GM19351 (cell line): ENCODE results near the gene TBX6.
"Not testable (repeated sequence)": the region's sequence is repeated elsewhere in the genome, so short reads cannot be mapped to it uniquely, and the experiment has no call there.

Experiments used
- ATAC-seq: cut with Tn5 transposase; IDR thresholded peaks from one replicate; pipeline ENCODE4 v1.9.1; 2021; ENCODE audit warnings: mild to moderate bottlenecking, moderate library complexity; ENCODE audit not compliant: unreplicated experiment

Gene TBX6

DNA sequence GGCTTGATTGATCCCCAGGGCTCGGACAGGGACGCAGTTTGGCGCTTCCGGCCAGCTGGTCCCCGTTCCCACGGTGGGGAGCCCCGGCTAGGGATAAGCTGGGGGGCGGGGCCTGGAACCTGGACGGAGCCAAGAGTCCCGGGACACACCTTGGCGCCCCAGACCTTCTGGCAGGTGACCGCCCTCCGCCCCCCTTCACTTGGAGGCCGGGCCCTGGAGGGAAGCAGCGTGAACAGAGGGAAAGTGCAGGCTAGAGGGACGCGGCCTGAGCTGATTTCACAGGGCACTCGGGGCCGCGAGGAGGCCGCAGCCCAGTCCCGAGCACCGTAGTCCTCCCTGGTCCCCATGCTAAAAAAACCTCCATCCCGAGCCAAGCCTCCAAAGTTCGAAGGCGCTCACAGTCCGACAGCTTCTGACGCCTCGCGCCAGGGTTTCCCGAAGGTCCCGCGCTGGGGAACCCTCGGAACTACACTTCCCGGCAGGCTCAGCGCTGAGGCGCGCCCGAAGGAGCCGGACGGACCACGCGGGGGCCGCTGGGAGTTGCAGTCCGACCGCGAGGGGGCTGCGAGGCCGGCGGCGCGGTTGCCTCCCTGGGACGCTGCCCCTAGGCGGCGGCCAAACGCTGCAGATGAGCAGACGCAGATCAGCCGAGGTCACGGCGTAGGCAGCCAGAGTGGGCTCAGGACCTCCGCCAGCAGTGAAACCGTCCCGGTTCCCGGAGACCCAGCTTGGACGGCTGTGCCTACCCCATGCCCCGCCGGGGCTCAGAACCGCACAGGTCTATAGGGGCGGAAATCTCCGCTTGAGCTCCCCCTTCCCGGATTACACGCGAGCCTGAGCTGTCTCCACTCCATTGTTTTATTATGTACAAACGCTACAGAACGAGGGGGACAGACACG, at the start of gene TBX6:
Gene TBX6 (minus strand): TSS at position 451 of the 899 bp plus-strand sequence. CDS start 731 bp downstream, outside the sequence.
- ATAC-seq: peak; percentile 58

DNA sequence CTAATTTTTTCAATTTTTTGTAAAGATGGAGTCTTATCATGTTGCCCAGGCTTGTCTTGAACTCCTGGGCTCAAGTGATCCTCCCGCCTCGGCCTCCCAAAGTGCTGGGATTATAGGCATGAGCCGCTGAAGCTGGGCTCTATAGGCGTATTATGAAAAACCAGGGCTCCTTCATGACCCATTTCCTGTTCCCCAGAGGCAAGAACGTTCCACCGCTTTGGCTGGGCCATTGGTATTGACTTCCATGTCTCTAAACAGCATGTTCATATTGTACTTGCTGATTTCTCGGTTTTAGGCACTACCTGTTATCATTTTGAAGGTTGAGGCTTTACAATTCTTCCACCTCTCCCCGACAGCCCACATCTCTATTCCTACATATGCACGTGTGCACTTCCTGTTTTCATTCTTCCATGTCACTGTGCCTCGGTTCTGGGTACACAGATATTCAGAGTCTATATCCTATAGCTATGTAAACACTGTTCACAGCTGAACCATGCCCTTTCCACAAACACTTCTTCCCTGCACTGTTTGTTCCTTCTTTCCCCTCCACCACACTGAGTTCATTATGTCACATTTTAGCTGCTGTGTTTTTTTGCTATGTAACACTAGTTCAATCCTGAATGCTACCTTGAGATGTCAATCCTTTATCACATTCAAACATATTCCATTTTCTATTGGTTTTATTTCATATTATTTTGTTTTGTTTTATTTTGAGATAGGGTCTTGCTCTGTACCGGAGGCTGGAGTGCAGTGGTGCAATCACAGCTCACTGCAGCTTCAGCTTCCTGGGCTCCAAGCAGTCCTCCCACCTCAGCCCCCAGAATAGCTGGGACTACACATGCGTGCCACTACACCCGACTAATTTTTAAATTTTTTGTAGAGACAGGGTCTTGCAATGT, 48.1 kb upstream of the TBX6 start:
- ATAC-seq: no peak

DNA sequence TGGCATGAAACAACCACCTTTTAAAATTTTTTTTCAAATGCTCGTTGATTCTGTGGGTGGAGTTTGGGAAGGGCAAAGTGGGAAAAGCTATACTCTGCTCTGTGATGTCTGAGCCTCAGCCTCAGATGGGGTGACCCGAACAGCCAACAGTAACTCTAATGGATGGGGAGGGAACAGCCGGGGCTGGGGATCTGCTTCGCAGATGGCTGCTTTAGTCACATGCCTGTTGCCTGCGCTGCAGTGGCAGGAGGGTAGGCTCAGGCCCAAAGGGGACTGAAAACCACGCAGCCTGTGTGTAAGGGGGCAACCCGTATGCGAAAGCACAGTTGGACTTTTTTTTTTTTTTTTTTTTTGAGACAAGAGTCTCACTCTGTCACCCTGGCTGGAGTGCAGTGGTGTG, 46.2 kb upstream of the TBX6 start:
- ATAC-seq: no peak

- no peak for ATAC-seq
Measured at GRCh38 chr16:30136971-30137605, 45.4 kb upstream of the TBX6 start.

GRCh38 chr16:30132591-30132990, 40.9 kb upstream of the TBX6 start:
- no peak for ATAC-seq

DNA sequence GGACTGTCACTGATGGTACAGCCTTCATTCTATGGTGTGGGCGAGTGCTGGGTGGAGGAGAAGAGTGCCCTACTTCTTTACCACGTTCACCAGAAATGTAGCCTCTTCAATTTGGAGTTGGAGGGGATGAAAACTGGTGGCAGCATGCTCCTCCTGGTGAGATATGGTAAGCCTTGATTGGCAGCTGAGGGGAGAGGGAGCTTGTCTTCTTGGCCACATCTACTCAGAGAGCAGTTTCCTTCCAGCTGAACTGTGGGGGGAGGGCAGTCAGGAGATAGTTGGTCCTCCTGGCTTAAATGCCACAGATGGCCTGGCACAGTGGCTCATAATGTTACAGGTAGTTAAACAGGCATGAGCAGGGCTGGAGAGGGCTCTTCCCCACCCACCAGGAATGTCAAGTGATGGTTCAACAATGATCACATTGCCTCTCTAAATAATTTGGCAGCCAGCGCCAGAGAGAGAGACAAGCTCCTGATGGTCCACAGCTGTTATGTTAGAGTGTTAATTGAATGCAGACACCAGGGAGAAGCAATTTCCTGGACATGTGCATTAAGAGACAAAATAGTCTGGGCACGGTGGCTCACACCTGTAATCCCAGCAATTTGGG, 40.2 kb upstream of the TBX6 start:
- no peak for ATAC-seq

DNA sequence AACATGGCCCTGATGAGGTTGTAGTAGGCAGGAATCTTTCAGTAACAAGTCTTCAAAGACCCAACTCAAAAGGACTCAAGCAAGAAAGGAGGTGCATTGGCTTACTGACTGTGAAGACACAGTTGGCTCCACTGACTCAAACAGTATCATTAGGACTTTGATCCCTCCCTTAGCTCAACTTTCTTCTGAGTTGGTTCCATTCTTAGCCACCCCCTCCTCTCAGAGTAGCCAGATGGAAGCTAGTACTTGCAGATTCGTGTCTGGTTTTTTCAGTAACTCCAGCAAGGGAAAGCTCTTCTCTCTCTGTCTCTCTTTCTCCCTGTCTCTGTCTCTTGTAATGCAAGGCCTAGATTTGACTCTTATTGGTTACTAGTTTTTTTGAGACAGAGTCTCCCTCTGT, 36.3 kb upstream of the TBX6 start:
- ATAC-seq: no peak

- not testable (repeated sequence) for ATAC-seq
Measured at GRCh38 chr16:30125690-30126089, 34.0 kb upstream of the TBX6 start.

GRCh38 chr16:30124985-30125379, 33.3 kb upstream of the TBX6 start:
- ATAC-seq: no peak

GRCh38 chr16:30122604-30123160, 31.0 kb upstream of the TBX6 start:
- ATAC-seq: no peak

GRCh38 chr16:30121741-30122571, 30.2 kb upstream of the TBX6 start:
- no peak for ATAC-seq

DNA sequence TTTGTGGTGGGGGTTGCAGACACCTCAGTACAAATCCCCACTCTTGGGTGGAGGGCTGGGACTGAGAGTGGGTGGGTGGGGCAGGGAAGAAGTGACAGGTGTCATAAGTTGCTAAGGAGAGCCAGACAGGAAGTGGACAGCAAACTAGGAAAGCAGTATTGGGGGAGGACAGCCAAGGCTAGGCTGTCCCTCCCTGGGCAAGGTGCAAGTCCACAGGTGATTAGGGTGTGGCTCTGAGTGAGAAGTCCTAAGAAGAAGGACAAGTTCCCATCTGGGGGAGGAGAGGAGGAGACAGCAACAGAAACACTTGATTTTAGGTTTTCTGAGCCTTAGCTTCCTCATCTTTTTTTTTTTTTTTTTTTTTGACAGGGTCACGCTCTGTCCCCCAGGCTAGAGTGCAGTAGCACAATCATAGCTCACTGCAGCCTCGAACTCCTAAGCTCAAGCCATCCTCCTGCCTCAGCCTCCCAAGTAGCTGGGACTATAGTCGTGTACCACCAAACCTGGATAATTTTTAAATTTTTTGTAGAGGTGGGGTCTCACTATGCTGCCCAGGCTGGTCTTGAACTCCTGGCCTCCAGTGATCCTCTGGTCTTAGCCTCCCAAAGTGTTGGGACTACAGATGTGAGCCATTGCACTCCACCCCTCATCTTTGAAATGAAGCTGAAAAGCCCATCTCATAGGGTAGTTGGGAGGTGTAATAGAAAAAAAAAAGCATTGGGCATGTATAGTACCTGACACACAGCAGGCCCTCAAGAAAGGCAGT, 28.8 kb upstream of the TBX6 start:
- ATAC-seq: no peak

DNA sequence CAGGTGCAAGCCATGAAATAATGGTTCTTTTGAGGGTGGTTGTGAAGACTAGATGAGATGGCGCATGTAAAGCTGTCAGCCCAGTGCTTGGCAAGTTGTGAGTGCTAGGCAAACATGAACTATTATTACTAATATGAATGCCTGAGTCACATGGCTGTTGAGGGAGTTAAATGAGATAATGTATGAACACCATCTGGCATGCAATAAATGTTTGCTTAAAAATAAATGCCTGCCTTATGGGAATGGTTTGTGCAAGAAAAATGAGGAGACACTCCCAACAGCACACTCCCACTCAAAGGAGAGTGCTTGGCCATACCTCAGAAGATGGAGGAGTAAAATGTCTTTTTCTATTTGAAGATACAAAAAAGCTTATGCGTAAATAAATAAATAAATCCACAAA, 27.7 kb upstream of the TBX6 start:
- ATAC-seq: no peak

GRCh38 chr16:30117768-30118167, 26.0 kb upstream of the TBX6 start:
- ATAC-seq: no peak

DNA sequence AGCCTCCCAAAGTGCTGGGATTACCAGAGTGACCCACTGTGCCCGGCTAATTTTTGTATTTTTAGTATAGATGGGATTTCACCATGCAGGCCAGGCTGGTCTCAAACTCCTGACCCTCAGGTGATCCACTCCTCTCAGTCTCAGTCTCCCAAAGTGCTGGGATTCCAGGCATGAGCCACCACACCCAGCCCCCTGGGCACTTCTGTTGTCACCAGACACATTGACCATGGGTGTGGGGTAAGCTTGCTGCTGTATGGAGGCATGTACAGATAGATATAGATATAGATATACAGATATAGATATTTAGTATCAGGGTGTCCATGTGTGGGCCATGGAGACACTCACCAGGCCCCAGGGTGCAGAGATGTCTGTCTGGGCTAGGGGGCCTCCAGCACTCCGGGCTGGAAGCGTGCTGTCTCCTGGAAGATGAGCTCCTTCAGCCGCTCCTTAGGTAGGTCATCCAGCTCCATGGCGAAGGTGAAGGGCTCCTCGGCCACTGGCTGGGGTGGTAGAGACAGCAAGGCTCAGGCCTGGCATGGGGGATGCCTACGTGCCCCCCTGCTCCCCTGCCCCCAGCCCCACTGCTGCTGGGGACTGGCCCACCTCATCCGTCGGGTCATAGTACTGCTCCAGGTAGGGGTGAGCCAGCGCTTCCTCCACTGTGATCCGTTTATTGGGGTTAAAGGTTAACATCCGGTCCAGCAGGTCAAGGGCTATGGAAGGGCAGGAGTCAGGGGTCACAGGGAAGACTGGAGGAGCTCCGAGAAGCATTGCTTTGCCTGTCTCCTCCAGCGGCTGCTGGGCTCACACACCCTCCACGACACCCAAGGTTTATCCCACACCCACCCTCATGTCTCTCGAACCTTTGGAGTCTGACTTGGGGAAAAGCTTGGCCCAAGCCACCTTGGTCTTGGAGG, 24.8 kb upstream of the TBX6 start:
- no peak for ATAC-seq

DNA sequence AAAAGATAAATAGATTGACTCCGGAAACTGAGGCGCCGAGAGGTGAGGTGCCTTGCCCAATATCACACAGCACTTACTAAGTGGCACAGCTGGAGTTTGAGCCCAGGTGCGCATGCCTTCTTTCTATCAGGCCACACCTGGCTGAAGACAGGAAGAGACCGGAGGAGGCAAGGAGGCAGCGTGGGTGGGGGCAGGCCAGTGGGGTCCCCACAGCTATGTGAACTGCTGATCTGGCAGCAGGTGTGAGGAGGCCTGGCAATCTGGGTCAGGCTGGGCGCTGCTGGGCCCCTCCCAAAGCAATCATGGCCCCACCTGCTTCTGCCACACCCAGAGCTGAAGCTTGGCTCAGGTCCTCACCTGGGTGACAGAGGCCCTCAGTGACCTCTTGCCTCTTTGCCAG, 23.5 kb upstream of the TBX6 start:
- ATAC-seq: no peak

DNA sequence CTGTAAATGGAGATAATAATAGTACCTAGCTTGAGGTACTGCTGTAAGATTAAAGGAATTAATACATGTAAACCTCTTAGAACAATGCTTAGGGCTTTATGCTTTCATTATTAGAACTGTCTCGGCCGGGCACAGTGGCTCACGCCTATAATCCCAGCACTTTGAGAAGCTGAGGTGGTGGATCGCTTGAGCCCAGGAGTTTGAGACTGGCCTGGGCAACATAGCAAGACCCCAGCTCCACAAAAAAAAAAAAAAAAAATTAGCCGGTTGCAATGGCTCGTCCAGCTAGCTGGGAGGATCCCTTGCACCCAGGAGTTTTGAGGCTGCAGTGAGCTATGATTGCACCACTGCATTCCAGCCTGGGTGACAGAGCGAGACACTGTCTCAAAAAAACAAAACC, 23.1 kb upstream of the TBX6 start:
- not testable (repeated sequence) for ATAC-seq

- no peak for ATAC-seq
Measured at GRCh38 chr16:30114411-30114810, 22.7 kb upstream of the TBX6 start.
